ENCODE results near the gene SEMA3F.

GRCh38 chr3:50184242-50184978 lies 29.3 kb downstream of the SEMA3F start:
- TF ChIP-seq CTCF (IDR thresholded peaks at IDR 0.05; ENCODE audit: low read depth, low read length, poor library complexity, severe bottlenecking) (no peak), EZH2phosphoT487 (IDR thresholded peaks at IDR 0.05; ENCODE audit: borderline replicate concordance, low read length) (no peak)
